ENCODE measurements around the gene CROCC2.

Gene CROCC2

GRCh38 chr2:240991378-240992263 is 85.5 kb downstream of the CROCC2 start:
- DNase-seq, result peak; percentile 92

GRCh38 chr2:240992572-240993291 is 86.6 kb downstream of the CROCC2 start:
- no peak for DNase-seq

GRCh38 chr2:240993446-240994170 is 87.5 kb downstream of the CROCC2 start:
- DNase-seq, result no peak

GRCh38 chr2:240994171-240994896 is 88.2 kb downstream of the CROCC2 start:
- no peak for DNase-seq

GRCh38 chr2:240995041-240996021 is 89.2 kb downstream of the CROCC2 start:
- DNase-seq, result no peak

GRCh38 chr2:240996161-240996833 is 90.2 kb downstream of the CROCC2 start:
- no peak for DNase-seq

- DNase-seq, result no peak
Measured at GRCh38 chr2:240996834-240997140, 90.7 kb downstream of the CROCC2 start.

- no peak for DNase-seq
Measured at GRCh38 chr2:240997141-240997855, 91.2 kb downstream of the CROCC2 start.

- peak; percentile 80 for DNase-seq
Measured at GRCh38 chr2:240997856-240998705, 91.9 kb downstream of the CROCC2 start, which contains the start of gene SNED1. SNED1 (plus strand) TSS chr2:240998618; CDS start chr2:240998838, 220 bp downstream.

- DNase-seq, result no peak
Measured at GRCh38 chr2:240998706-240998994, 92.5 kb downstream of the CROCC2 start.

- DNase-seq, result no peak
Measured at GRCh38 chr2:240998995-240999791, 93.1 kb downstream of the CROCC2 start.

GRCh38 chr2:240999873-241000541 is 93.9 kb downstream of the CROCC2 start:
- DNase-seq, result no peak

- DNase-seq, result no peak
Measured at GRCh38 chr2:241000831-241001321, 94.7 kb downstream of the CROCC2 start.

- DNase-seq, result no peak
Measured at GRCh38 chr2:241001413-241002274, 95.5 kb downstream of the CROCC2 start.

GRCh38 chr2:241002275-241003046 is 96.3 kb downstream of the CROCC2 start:
- no peak for DNase-seq

- DNase-seq, result no peak
Measured at GRCh38 chr2:241003047-241003360, 96.9 kb downstream of the CROCC2 start.
